ENCODE data around the gene KRT9.

- no peak for TF ChIP-seq RNF219 (CRISPR knock-in tag; IDR thresholded peaks at IDR 0.05)
- TF ChIP-seq NFE2 (IDR thresholded peaks at IDR 0.05; ENCODE audit: low read depth): no peak
- no peak for TF ChIP-seq STAT6 (CRISPR knock-in tag; IDR thresholded peaks at IDR 0.05)
- TF ChIP-seq TOE1 (IDR thresholded peaks at IDR 0.05; ENCODE audit: borderline replicate concordance): no peak
- TF ChIP-seq TOE1 (CRISPR knock-in tag; IDR thresholded peaks at IDR 0.05; ENCODE audit: borderline replicate concordance, low read depth): no peak
- no peak for TF ChIP-seq E2F4 (CRISPR knock-in tag; IDR thresholded peaks at IDR 0.05; ENCODE audit: low read depth)
- no peak for TF ChIP-seq ZNF24 (IDR thresholded peaks at IDR 0.05)
Observed at GRCh38 chr17:41538565-41538991, 33.3 kb downstream of the KRT9 start.
